Measurements from ENCODE around the gene UNC5C.

DNA sequence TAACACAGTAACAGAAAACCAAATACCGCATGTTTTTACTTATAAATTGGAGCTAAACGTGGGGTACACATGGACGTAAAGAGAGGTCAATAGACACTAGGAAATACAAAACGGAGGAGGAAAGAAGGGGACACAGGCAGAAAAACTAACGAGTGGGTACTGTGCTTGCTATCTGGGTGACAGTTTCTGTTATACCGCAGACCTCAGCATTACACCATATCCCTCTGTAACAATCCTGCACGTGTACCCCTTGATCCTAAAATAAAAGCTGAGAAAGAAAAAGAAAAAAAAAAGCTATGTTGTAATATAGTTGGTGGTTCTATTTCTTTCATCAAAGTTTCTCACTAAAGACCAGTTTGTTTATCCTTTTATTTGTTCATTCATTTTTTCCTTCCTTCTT, 47.9 kb upstream of the UNC5C start:
- no peak for TF ChIP-seq POLR2A (IDR thresholded peaks at IDR 0.05)
- TF ChIP-seq, protein P1, sequence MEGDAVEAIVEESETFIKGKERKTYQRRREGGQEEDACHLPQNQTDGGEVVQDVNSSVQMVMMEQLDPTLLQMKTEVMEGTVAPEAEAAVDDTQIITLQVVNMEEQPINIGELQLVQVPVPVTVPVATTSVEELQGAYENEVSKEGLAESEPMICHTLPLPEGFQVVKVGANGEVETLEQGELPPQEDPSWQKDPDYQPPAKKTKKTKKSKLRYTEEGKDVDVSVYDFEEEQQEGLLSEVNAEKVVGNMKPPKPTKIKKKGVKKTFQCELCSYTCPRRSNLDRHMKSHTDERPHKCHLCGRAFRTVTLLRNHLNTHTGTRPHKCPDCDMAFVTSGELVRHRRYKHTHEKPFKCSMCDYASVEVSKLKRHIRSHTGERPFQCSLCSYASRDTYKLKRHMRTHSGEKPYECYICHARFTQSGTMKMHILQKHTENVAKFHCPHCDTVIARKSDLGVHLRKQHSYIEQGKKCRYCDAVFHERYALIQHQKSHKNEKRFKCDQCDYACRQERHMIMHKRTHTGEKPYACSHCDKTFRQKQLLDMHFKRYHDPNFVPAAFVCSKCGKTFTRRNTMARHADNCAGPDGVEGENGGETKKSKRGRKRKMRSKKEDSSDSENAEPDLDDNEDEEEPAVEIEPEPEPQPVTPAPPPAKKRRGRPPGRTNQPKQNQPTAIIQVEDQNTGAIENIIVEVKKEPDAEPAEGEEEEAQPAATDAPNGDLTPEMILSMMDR (IDR thresholded peaks at IDR 0.05) = no peak
